ENCODE results near the gene ZC3H18. TPM values are rescaled to one million over a fixed set of nuclear protein-coding genes. Genes with fewer than 3 reads are reported as not detected.

Gene ZC3H18
- total and polyA plus RNA-seq, 5 donors, result 17.5 to 25.1 (median 19.6) TPM

DNA sequence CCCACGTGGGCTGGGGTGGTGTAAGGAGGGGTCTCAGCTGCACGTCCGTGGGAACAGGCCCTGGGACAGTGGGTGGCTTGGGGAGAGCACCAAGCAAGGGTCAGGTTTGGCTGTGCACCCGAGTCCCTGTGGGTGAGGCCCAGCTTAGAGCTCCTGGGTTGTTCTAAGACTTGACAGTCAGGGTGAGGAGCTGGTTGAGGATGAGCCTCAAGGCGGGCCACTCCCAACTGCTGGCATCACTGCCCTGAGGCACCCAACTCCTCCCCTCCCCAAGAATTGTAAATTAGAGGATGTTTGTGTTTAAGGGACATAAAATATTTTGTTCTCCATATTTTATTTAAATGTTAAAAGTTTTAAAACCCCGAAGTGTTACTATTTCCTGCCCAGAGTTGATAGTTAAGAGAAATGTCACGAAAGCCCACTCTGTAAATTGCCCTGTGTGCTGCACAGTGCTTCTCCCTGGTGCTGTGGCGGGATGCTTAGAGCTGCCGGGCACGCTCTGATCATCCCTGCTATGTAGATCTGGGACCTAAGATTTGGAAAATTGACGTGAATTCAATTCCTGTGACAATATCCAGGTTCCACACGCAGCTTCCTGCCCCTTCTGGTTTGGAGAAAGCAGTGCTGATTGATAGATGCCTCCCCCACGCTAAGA lies 15.9 kb downstream of the ZC3H18 start:
- DNase-seq (no peak), ATAC-seq (no peak)
- Histone ChIP-seq H3K27me3 (ENCODE audit: control insufficient read depth, insufficient read depth) (no peaks in the 10 kb centered on the region), H3K4me3 (ENCODE audit: low read length) (no peak overlapping the region), H3K27ac (ENCODE audit: low read length) (no peak overlapping the region), H3K4me1 (ENCODE audit: control insufficient read depth, insufficient read depth, low read length) (no peaks in the 10 kb centered on the region), H3K9me3 (ENCODE audit: control insufficient read depth, low read length) (no peaks in the 10 kb centered on the region)
- intact Hi-C loops (cut with DNase I), result no loop called here
- whole genome bisulfite sequencing, result 92% methylated on average over 13 of the region's 13 CpGs

- no peaks in the 10 kb centered on the region for H3K4me1 ChIP-seq (ENCODE audit: control insufficient read depth, insufficient read depth, low read length)
- no peak for DNase-seq
- H3K27me3 ChIP-seq (ENCODE audit: control insufficient read depth, insufficient read depth), result no peaks in the 10 kb centered on the region
- WGBS, result 88% methylated on average over 4 of the region's 4 CpGs
- no peak for ATAC-seq
- intact Hi-C loops (cut with DNase I), result no loop called here
- H3K4me3 ChIP-seq (ENCODE audit: low read length), result no peak overlapping the region
- H3K27ac ChIP-seq (ENCODE audit: low read length), result no peak overlapping the region
- H3K9me3 ChIP-seq (ENCODE audit: control insufficient read depth, low read length), result no peaks in the 10 kb centered on the region
These were observed 17.9 kb downstream of the ZC3H18 start for GRCh38 chr16:88588148-88588547.

DNA sequence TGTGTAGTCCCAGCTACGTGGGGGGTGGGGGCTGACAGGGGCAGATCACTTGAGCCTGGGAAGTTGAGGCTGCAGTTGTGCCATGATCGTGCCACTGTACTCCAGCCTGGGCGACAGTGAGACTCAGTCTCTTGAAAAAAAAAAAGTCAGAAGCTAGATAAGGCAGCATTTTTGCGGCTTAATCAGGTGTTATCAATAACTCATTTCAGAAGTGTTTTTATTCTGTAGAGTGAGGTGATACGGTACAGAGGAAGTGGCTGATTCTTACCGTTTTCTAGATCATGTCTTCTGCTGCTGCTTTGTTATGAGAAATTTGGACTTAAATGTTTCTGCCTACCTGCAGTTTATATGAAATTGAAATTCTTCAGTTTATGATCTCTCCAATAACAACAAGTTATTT lies 18.6 kb downstream of the ZC3H18 start:
- ATAC-seq (no peak), DNase-seq (no peak)
- Histone ChIP-seq H3K4me1 (ENCODE audit: control insufficient read depth, insufficient read depth, low read length) (no peaks in the 10 kb centered on the region), H3K27ac (ENCODE audit: low read length) (no peak overlapping the region), H3K4me3 (ENCODE audit: low read length) (no peak overlapping the region), H3K27me3 (ENCODE audit: control insufficient read depth, insufficient read depth) (no peaks in the 10 kb centered on the region), H3K9me3 (ENCODE audit: control insufficient read depth, low read length) (no peaks in the 10 kb centered on the region)
- WGBS, result 78% methylated on average over 6 of the region's 6 CpGs
- intact Hi-C loops (cut with DNase I), result no loop called here

- ATAC-seq, result no peak
- no peak for DNase-seq
- intact Hi-C loops (cut with DNase I), result no loop called here
- no peak overlapping the region for H3K4me3 ChIP-seq (ENCODE audit: low read length)
- H3K4me1 ChIP-seq (ENCODE audit: control insufficient read depth, insufficient read depth, low read length), result peaks cover 2% of the 10 kb centered on the region
- no peaks in the 10 kb centered on the region for H3K27me3 ChIP-seq (ENCODE audit: control insufficient read depth, insufficient read depth)
- 82% methylated on average over 11 of the region's 11 CpGs for WGBS
- no peaks in the 10 kb centered on the region for H3K9me3 ChIP-seq (ENCODE audit: control insufficient read depth, low read length)
- H3K27ac ChIP-seq (ENCODE audit: low read length), result no peak overlapping the region
These were observed 19.2 kb downstream of the ZC3H18 start for GRCh38 chr16:88589441-88589840.

- no peak overlapping the region for H3K27ac ChIP-seq (ENCODE audit: low read length)
- DNase-seq, result peak in 1 of 3 donors; percentile 64
- no peaks in the 10 kb centered on the region for H3K9me3 ChIP-seq (ENCODE audit: control insufficient read depth, low read length)
- WGBS, result 78% methylated on average over 10 of the region's 10 CpGs
- peaks cover 2% of the 10 kb centered on the region for H3K4me1 ChIP-seq (ENCODE audit: control insufficient read depth, insufficient read depth, low read length)
- intact Hi-C loops (cut with DNase I), result no loop called here
- no peak overlapping the region for H3K4me3 ChIP-seq (ENCODE audit: low read length)
- no peaks in the 10 kb centered on the region for H3K27me3 ChIP-seq (ENCODE audit: control insufficient read depth, insufficient read depth)
- peak in 1 of 2 donors; percentile 45 for ATAC-seq
These were observed 21.4 kb downstream of the ZC3H18 start for GRCh38 chr16:88591577-88592021.

DNA sequence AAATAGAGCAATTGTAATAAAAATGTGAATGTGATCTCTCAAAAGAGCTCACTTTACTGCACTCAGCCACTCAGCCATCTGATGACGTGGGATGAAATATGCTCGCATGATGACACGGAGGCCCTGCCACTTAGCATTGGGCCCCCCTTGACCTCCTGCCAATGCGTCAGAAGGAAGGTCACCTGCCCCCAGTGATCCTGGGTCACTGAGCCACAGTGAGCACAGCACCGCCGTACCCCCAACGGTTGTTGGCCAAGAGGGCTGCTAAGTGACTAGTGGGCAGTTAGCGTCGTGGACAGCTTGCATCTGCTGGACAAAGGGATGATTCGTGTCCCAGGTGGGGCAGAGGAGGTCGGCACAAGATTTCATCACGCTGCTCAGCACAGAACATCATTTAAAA lies 22.9 kb downstream of the ZC3H18 start:
- DNase-seq (no peak), ATAC-seq (no peak)
- intact Hi-C loops (cut with DNase I), result no loop called here
- H3K27ac ChIP-seq (ENCODE audit: low read length), result no peak overlapping the region
- H3K4me1 ChIP-seq (ENCODE audit: control insufficient read depth, insufficient read depth, low read length), result peaks cover 2% of the 10 kb centered on the region
- H3K9me3 ChIP-seq (ENCODE audit: control insufficient read depth, low read length), result no peaks in the 10 kb centered on the region
- no peaks in the 10 kb centered on the region for H3K27me3 ChIP-seq (ENCODE audit: control insufficient read depth, insufficient read depth)
- WGBS, result 91% methylated on average over 12 of the region's 12 CpGs
- H3K4me3 ChIP-seq (ENCODE audit: low read length), result no peak overlapping the region

DNA sequence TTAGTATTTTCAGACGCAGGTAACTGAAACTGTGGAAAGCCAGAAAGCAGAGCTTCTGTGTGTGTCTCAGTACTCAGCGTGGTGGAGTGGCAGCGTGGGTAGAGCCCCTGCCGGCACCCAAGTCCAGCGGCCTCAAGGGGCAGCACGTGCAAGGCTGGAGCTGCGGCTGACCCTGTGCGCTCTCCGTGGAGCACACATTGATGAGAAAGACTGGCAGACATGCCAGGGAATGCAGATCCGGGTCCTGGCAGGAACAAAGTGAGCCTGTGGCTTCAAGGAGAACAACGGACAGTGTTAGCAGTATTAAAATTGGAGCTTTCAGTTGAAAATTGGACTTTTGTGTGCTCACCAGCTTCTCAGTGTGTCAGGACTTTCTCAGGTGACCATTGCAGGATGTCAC lies 23.3 kb downstream of the ZC3H18 start:
- Histone ChIP-seq H3K4me1 (ENCODE audit: control insufficient read depth, insufficient read depth, low read length) (peaks cover 4% of the 10 kb centered on the region), H3K4me3 (ENCODE audit: low read length) (no peak overlapping the region), H3K27me3 (ENCODE audit: control insufficient read depth, insufficient read depth) (no peaks in the 10 kb centered on the region), H3K27ac (ENCODE audit: low read length) (no peak overlapping the region), H3K9me3 (ENCODE audit: control insufficient read depth, low read length) (no peaks in the 10 kb centered on the region)
- ATAC-seq (peak; percentile 63 to 68), DNase-seq (no peak)
- WGBS, result 63% methylated on average over 11 of the region's 11 CpGs
- intact Hi-C loops (cut with DNase I), result no loop called here

DNA sequence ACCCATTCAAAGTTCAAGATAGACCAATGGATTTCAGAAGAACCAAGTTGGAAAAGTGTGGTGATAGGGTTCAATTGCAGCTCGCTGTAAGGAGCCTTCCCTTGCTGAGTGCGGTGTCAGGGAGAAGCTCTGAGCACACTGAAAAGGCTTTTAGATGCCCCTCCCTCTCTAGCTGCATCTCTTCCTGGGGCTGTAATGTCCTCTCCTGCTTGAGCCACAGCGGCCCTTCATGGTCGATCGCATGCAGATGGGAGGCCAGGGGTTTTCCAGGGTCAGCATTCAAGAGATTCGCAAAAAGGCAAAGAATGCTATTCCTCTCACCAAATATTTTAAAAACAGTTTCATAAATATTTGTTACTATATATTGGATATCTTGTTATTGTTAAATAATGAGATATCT lies 23.7 kb downstream of the ZC3H18 start:
- WGBS, result 85% methylated on average over 6 of the region's 6 CpGs
- DNase-seq (no peak), ATAC-seq (no peak)
- Histone ChIP-seq H3K27me3 (ENCODE audit: control insufficient read depth, insufficient read depth) (no peaks in the 10 kb centered on the region), H3K9me3 (ENCODE audit: control insufficient read depth, low read length) (no peaks in the 10 kb centered on the region), H3K27ac (ENCODE audit: low read length) (no peak overlapping the region), H3K4me3 (ENCODE audit: low read length) (no peak overlapping the region), H3K4me1 (ENCODE audit: control insufficient read depth, insufficient read depth, low read length) (peaks cover 5% of the 10 kb centered on the region)
- intact Hi-C loops (cut with DNase I), result no loop called here

DNA sequence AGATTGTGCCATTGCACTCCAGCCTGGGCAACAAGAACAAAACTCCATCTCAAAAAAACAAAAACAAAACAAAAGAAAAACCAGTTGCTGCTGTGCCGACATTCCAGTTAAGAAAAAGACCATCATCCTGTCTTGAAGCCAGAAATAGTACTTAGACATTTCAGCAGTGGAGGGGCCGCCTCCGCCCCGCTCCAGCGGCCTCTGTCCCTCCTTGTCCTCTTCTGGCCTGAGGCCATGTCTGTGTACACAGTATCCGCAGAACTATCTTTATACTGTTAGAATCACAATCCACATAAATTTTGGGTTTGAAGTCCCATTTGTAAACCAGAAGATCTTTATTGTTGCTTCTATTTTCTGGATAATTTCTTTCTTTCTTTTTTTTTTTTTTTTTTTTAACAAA lies 24.9 kb downstream of the ZC3H18 start:
- DNase-seq (peak in 1 of 3 donors; percentile 30), ATAC-seq (no peak)
- H3K27me3 ChIP-seq (ENCODE audit: control insufficient read depth, insufficient read depth), result no peaks in the 10 kb centered on the region
- H3K4me1 ChIP-seq (ENCODE audit: control insufficient read depth, insufficient read depth, low read length), result peaks cover 9% of the 10 kb centered on the region
- intact Hi-C loops (cut with DNase I), result no loop called here
- 46% methylated on average over 6 of the region's 6 CpGs for WGBS
- H3K27ac ChIP-seq (ENCODE audit: low read length), result no peak overlapping the region
- no peaks in the 10 kb centered on the region for H3K9me3 ChIP-seq (ENCODE audit: control insufficient read depth, low read length)
- no peak overlapping the region for H3K4me3 ChIP-seq (ENCODE audit: low read length)

DNA sequence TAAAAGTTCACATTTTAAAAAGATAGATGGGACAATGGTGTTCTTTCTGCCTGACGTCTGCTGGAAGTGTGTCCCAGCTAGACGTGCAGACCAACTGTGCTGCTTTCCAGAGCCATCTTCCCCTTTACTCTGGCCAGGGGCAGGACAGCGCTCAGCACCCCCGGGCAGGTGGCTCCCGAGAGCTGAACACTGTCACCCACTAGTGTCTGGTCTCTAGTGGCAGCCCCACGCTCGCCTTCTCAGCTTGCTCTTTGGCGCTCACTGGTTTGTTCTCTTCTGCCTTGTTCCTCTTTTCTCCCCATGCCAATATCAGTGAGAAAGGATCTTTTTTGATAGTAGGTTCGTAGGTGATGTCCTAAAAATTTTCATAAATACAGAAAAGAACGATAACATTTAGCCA lies 25.7 kb downstream of the ZC3H18 start:
- intact Hi-C loops (cut with DNase I), result no loop called here
- no peak for DNase-seq

GRCh38 chr16:88596483-88596882 lies 26.3 kb downstream of the ZC3H18 start:
- Histone ChIP-seq H3K9me3 (ENCODE audit: control insufficient read depth, low read length) (no peaks in the 10 kb centered on the region), H3K4me1 (ENCODE audit: control insufficient read depth, insufficient read depth, low read length) (peaks cover 10% of the 10 kb centered on the region), H3K27ac (ENCODE audit: low read length) (no peak overlapping the region), H3K4me3 (ENCODE audit: low read length) (no peak overlapping the region), H3K27me3 (ENCODE audit: control insufficient read depth, insufficient read depth) (no peaks in the 10 kb centered on the region)
- ATAC-seq (no peak), DNase-seq (no peak)
- 76% methylated on average over 3 of the region's 3 CpGs for WGBS
- intact Hi-C loops (cut with DNase I), result no loop called here

More for the DNA sequence above, 25.7 kb downstream of the ZC3H18 start:
- peaks cover 10% of the 10 kb centered on the region for H3K4me1 ChIP-seq (ENCODE audit: control insufficient read depth, insufficient read depth, low read length)
- H3K9me3 ChIP-seq (ENCODE audit: control insufficient read depth, low read length), result no peaks in the 10 kb centered on the region
- no peak overlapping the region for H3K4me3 ChIP-seq (ENCODE audit: low read length)
- no peak for ATAC-seq
- H3K27me3 ChIP-seq (ENCODE audit: control insufficient read depth, insufficient read depth), result no peaks in the 10 kb centered on the region
- WGBS, result 91% methylated on average over 10 of the region's 10 CpGs
- H3K27ac ChIP-seq (ENCODE audit: low read length), result no peak overlapping the region

All from right cardiac atrium (tissue), 5 donors.